Measurements from ENCODE around the gene CLMP.

The CLMP gene

GRCh38 chr11:123233280-123233974 is 38.4 kb upstream of the CLMP start:
- Histone ChIP-seq H3K4me1 (ENCODE audit: control insufficient read depth, insufficient read depth, low read length) (no peaks in the 10 kb centered on the region), H3K36me3 (ENCODE audit: control insufficient read depth, insufficient read depth, low read length) (no peaks in the 10 kb centered on the region), H3K9me3 (ENCODE audit: control insufficient read depth, insufficient read depth, low read length) (no peaks in the 10 kb centered on the region), H3K27ac (ENCODE audit: low read length) (no peak overlapping the region), H3K27me3 (ENCODE audit: control insufficient read depth, insufficient read depth, low read length) (no peaks in the 10 kb centered on the region), H3K4me3 (ENCODE audit: low read length) (no peak overlapping the region)
- no peak for DNase-seq (ENCODE audit: low read depth, low spot score)
- WGBS (ENCODE audit: insufficient coverage, insufficient read length) = no CpG with 5 or more reads among the region's 6 CpGs

- H3K27me3 ChIP-seq (ENCODE audit: control insufficient read depth, insufficient read depth, low read length) = no peaks in the 10 kb centered on the region
- H3K4me1 ChIP-seq (ENCODE audit: control insufficient read depth, insufficient read depth, low read length) = no peaks in the 10 kb centered on the region
- H3K4me3 ChIP-seq (ENCODE audit: low read length) = no peak overlapping the region
- WGBS (ENCODE audit: insufficient coverage, insufficient read length) = no CpG with 5 or more reads among the region's 3 CpGs
- no peaks in the 10 kb centered on the region for H3K9me3 ChIP-seq (ENCODE audit: control insufficient read depth, insufficient read depth, low read length)
- DNase-seq (ENCODE audit: low read depth, low spot score) = no peak
- H3K27ac ChIP-seq (ENCODE audit: low read length) = no peak overlapping the region
- H3K36me3 ChIP-seq (ENCODE audit: control insufficient read depth, insufficient read depth, low read length) = no peaks in the 10 kb centered on the region
Observed at GRCh38 chr11:123231777-123232176, 36.7 kb upstream of the CLMP start.

- Histone ChIP-seq H3K4me1 (ENCODE audit: control insufficient read depth, insufficient read depth, low read length) (no peaks in the 10 kb centered on the region), H3K4me3 (ENCODE audit: low read length) (no peak overlapping the region), H3K27ac (ENCODE audit: low read length) (no peak overlapping the region), H3K9me3 (ENCODE audit: control insufficient read depth, insufficient read depth, low read length) (no peaks in the 10 kb centered on the region), H3K27me3 (ENCODE audit: control insufficient read depth, insufficient read depth, low read length) (no peaks in the 10 kb centered on the region), H3K36me3 (ENCODE audit: control insufficient read depth, insufficient read depth, low read length) (no peaks in the 10 kb centered on the region)
- WGBS (ENCODE audit: insufficient coverage, insufficient read length) = 100% methylated on average over 1 of the region's 6 CpGs
- no peak for DNase-seq (ENCODE audit: low read depth, low spot score)
Observed at GRCh38 chr11:123231256-123231655, 36.2 kb upstream of the CLMP start.

GRCh38 chr11:123230346-123230745 is 35.3 kb upstream of the CLMP start:
- no peak for DNase-seq (ENCODE audit: low read depth, low spot score)
- Histone ChIP-seq H3K4me1 (ENCODE audit: control insufficient read depth, insufficient read depth, low read length) (no peaks in the 10 kb centered on the region), H3K27me3 (ENCODE audit: control insufficient read depth, insufficient read depth, low read length) (no peaks in the 10 kb centered on the region), H3K27ac (ENCODE audit: low read length) (no peak overlapping the region), H3K36me3 (ENCODE audit: control insufficient read depth, insufficient read depth, low read length) (no peaks in the 10 kb centered on the region), H3K9me3 (ENCODE audit: control insufficient read depth, insufficient read depth, low read length) (no peaks in the 10 kb centered on the region), H3K4me3 (ENCODE audit: low read length) (no peak overlapping the region)
- no CpG with 5 or more reads among the region's 3 CpGs for WGBS (ENCODE audit: insufficient coverage, insufficient read length)

GRCh38 chr11:123228496-123229163 is 33.6 kb upstream of the CLMP start:
- no CpG with 5 or more reads among the region's 8 CpGs for WGBS (ENCODE audit: insufficient coverage, insufficient read length)
- no peaks in the 10 kb centered on the region for H3K4me1 ChIP-seq (ENCODE audit: control insufficient read depth, insufficient read depth, low read length)
- H3K36me3 ChIP-seq (ENCODE audit: control insufficient read depth, insufficient read depth, low read length) = no peaks in the 10 kb centered on the region
- no peak overlapping the region for H3K4me3 ChIP-seq (ENCODE audit: low read length)
- H3K27me3 ChIP-seq (ENCODE audit: control insufficient read depth, insufficient read depth, low read length) = no peaks in the 10 kb centered on the region
- H3K27ac ChIP-seq (ENCODE audit: low read length) = no peak overlapping the region
- DNase-seq (ENCODE audit: low read depth, low spot score) = no peak
- no peaks in the 10 kb centered on the region for H3K9me3 ChIP-seq (ENCODE audit: control insufficient read depth, insufficient read depth, low read length)

- H3K4me1 ChIP-seq (ENCODE audit: control insufficient read depth, insufficient read depth, low read length) = no peaks in the 10 kb centered on the region
- DNase-seq (ENCODE audit: low read depth, low spot score) = no peak
- no peak overlapping the region for H3K27ac ChIP-seq (ENCODE audit: low read length)
- no peak overlapping the region for H3K4me3 ChIP-seq (ENCODE audit: low read length)
- H3K9me3 ChIP-seq (ENCODE audit: control insufficient read depth, insufficient read depth, low read length) = no peaks in the 10 kb centered on the region
- no CpG with 5 or more reads among the region's 7 CpGs for WGBS (ENCODE audit: insufficient coverage, insufficient read length)
- no peaks in the 10 kb centered on the region for H3K36me3 ChIP-seq (ENCODE audit: control insufficient read depth, insufficient read depth, low read length)
- H3K27me3 ChIP-seq (ENCODE audit: control insufficient read depth, insufficient read depth, low read length) = no peaks in the 10 kb centered on the region
Observed at GRCh38 chr11:123227763-123228495, 32.9 kb upstream of the CLMP start.

- Histone ChIP-seq H3K36me3 (ENCODE audit: control insufficient read depth, insufficient read depth, low read length) (no peaks in the 10 kb centered on the region), H3K27me3 (ENCODE audit: control insufficient read depth, insufficient read depth, low read length) (no peaks in the 10 kb centered on the region), H3K27ac (ENCODE audit: low read length) (no peak overlapping the region), H3K4me1 (ENCODE audit: control insufficient read depth, insufficient read depth, low read length) (peaks cover 2% of the 10 kb centered on the region; the same call in 1 of the 2 replicates), H3K4me3 (ENCODE audit: low read length) (no peak overlapping the region), H3K9me3 (ENCODE audit: control insufficient read depth, insufficient read depth, low read length) (no peaks in the 10 kb centered on the region)
- WGBS (ENCODE audit: insufficient coverage, insufficient read length) = no CpG with 5 or more reads among the region's 3 CpGs
- no peak for DNase-seq (ENCODE audit: low read depth, low spot score)
Observed at GRCh38 chr11:123221584-123221983, 26.5 kb upstream of the CLMP start.

GRCh38 chr11:123221096-123221561 is 26.1 kb upstream of the CLMP start:
- no peaks in the 10 kb centered on the region for H3K36me3 ChIP-seq (ENCODE audit: control insufficient read depth, insufficient read depth, low read length)
- no peak overlapping the region for H3K27ac ChIP-seq (ENCODE audit: low read length)
- H3K9me3 ChIP-seq (ENCODE audit: control insufficient read depth, insufficient read depth, low read length) = no peaks in the 10 kb centered on the region
- H3K4me1 ChIP-seq (ENCODE audit: control insufficient read depth, insufficient read depth, low read length) = peaks cover 2% of the 10 kb centered on the region; the same call in 1 of the 2 replicates
- no peak overlapping the region for H3K4me3 ChIP-seq (ENCODE audit: low read length)
- DNase-seq (ENCODE audit: low read depth, low spot score) = no peak
- no CpG with 5 or more reads among the region's 6 CpGs for WGBS (ENCODE audit: insufficient coverage, insufficient read length)
- no peaks in the 10 kb centered on the region for H3K27me3 ChIP-seq (ENCODE audit: control insufficient read depth, insufficient read depth, low read length)

- no peaks in the 10 kb centered on the region for H3K36me3 ChIP-seq (ENCODE audit: control insufficient read depth, insufficient read depth, low read length)
- H3K27ac ChIP-seq (ENCODE audit: low read length) = no peak overlapping the region
- peaks cover 2% of the 10 kb centered on the region; the same call in 1 of the 2 replicates for H3K4me1 ChIP-seq (ENCODE audit: control insufficient read depth, insufficient read depth, low read length)
- DNase-seq (ENCODE audit: low read depth, low spot score) = no peak
- H3K27me3 ChIP-seq (ENCODE audit: control insufficient read depth, insufficient read depth, low read length) = no peaks in the 10 kb centered on the region
- H3K4me3 ChIP-seq (ENCODE audit: low read length) = no peak overlapping the region
- no CpG with 5 or more reads among the region's 9 CpGs for WGBS (ENCODE audit: insufficient coverage, insufficient read length)
- H3K9me3 ChIP-seq (ENCODE audit: control insufficient read depth, insufficient read depth, low read length) = no peaks in the 10 kb centered on the region
Observed at GRCh38 chr11:123219066-123219690, 24.1 kb upstream of the CLMP start.

GRCh38 chr11:123218451-123218850 is 23.4 kb upstream of the CLMP start:
- DNase-seq (ENCODE audit: low read depth, low spot score) = no peak
- peaks cover 2% of the 10 kb centered on the region; the same call in 1 of the 2 replicates for H3K4me1 ChIP-seq (ENCODE audit: control insufficient read depth, insufficient read depth, low read length)
- H3K36me3 ChIP-seq (ENCODE audit: control insufficient read depth, insufficient read depth, low read length) = no peaks in the 10 kb centered on the region
- no peaks in the 10 kb centered on the region for H3K9me3 ChIP-seq (ENCODE audit: control insufficient read depth, insufficient read depth, low read length)
- H3K27me3 ChIP-seq (ENCODE audit: control insufficient read depth, insufficient read depth, low read length) = no peaks in the 10 kb centered on the region
- H3K27ac ChIP-seq (ENCODE audit: low read length) = no peak overlapping the region
- no peak overlapping the region for H3K4me3 ChIP-seq (ENCODE audit: low read length)
- no CpG with 5 or more reads among the region's 5 CpGs for WGBS (ENCODE audit: insufficient coverage, insufficient read length)
